HG03565 (cell line): ENCODE data around the gene KRT83.

Source experiments
- ATAC-seq: cut with Tn5 transposase; IDR thresholded peaks from one replicate; pipeline ENCODE4 v1.9.1; 2021; ENCODE audit warnings: mild to moderate bottlenecking, moderate library complexity; ENCODE audit not compliant: unreplicated experiment

The KRT83 gene

GRCh38 chr12:52320784-52321400, at the start of gene KRT83:
KRT83 (minus strand) TSS chr12:52321398; CDS start chr12:52321335, 63 bp downstream.
- no peak for ATAC-seq

DNA sequence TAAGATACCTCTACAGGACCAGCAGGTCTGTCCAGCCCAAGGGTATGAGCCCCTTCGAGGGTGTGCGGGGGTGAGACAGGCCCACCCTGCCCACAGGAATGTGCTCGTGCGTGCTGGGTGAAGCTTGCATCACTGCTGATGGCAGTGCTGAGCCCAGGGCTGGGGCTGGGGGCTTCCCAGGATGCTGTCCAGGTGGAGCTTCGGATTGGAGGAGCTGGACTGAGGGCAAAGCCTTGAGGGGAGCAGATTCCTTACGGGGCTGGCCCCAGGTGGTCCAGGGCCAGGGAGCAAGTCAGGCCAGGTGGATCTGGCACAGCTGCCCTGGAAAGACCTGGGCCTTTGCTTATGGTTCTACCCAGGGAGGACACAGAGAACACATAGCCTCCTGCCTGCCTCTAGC, 48.6 kb upstream of the KRT83 start:
- no peak for ATAC-seq

DNA sequence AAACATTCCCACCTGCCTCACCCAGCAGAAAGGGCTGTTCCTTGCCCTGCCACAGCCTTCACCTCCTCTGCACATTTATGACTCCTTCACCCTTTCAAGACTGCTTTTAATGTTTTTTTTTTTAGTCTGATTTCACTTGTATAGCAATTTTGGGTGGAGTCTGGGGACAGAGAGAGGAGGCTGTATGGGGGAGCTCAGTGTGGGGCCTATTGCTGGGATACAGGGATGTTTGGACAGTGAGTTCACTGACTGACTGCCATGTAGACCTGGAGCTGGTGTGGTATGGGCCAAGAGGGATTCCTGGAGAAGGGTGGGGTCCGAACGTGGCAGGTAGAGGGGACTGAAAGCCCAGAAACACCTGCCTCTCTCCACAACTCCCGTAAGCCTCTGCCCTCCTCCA, 48.0 kb upstream of the KRT83 start:
- ATAC-seq = no peak

DNA sequence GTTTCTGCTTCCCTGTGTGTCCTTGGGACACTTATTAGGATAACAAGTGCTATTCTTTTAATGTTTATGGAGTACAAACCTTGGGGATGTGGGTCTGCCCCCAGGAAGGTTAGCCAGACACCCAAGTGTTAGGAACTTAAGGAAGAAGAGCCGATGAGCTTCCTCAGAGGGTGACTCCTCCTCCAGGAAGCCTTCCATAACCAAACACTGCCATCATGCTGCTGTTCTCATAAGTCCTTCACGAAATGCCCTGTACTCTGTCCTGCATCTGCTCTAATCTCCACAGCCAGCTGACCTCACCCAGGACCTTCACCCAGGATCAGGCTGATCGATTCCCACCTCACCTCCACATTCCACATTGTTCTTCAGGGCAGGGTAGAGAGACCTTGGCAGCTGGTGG, 47.3 kb upstream of the KRT83 start:
- ATAC-seq = no peak

GRCh38 chr12:52367876-52368275, 46.7 kb upstream of the KRT83 start:
- no peak for ATAC-seq

- ATAC-seq = no peak
These were observed 45.7 kb upstream of the KRT83 start, which contains the start of gene KRT85 for GRCh38 chr12:52366738-52367485. KRT85 (minus strand) TSS chr12:52367481; CDS start chr12:52367405, 76 bp downstream.

- no peak for ATAC-seq
These were observed 43.8 kb upstream of the KRT83 start for GRCh38 chr12:52364901-52365489.

- ATAC-seq = no peak
These were observed 42.9 kb upstream of the KRT83 start for GRCh38 chr12:52364061-52364460.

- ATAC-seq = no peak
These were observed 42.0 kb upstream of the KRT83 start for GRCh38 chr12:52363111-52363679.

DNA sequence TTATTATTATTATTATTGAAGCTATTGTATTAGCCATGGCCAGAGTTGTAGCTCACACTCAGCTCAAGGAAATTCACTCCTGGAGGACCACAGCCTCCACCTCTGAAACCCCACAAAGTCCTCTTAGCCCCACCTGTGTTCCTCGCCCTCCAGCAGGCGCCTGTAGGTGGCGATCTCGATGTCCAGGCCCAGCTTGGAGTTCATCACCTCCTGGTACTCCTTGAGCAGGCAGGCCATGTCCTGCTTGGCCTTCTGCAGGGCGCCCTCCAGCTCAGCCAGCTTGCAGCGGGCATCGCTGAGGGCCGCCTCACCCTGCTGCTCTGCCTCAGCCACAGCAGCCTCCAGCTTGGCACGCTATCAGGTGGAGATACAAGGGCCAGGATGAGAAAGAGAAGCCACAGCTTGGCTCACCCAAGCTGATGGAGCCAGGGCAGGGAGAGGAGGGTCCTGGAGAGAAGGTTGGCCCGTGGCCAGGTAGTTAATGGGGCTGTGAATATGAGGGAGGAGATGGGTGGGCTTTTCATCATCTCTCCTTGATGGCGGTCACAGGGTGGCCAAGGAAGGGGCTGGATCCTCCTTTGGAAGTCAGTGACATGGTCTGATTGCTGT, 41.0 kb upstream of the KRT83 start:
- no peak for ATAC-seq

DNA sequence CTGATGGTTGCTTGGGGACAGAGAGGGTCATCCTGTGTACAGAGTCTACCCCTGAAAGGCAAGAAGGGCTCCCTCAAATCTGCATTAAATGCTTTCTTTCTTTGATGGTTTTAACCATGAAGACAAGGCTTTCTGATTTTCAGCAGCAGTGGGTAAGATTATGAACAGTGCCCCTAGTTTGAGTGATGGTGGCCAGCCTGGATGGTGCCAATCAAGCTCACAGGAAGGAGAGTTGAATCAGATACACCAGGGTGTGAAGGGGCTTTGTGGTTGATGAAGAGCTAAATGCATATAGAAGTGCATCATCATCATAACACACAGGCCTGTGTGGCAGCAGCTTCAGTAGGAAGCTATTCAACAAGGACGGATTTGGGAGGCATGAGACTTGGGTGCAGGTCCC, 40.4 kb upstream of the KRT83 start:
- ATAC-seq = no peak

DNA sequence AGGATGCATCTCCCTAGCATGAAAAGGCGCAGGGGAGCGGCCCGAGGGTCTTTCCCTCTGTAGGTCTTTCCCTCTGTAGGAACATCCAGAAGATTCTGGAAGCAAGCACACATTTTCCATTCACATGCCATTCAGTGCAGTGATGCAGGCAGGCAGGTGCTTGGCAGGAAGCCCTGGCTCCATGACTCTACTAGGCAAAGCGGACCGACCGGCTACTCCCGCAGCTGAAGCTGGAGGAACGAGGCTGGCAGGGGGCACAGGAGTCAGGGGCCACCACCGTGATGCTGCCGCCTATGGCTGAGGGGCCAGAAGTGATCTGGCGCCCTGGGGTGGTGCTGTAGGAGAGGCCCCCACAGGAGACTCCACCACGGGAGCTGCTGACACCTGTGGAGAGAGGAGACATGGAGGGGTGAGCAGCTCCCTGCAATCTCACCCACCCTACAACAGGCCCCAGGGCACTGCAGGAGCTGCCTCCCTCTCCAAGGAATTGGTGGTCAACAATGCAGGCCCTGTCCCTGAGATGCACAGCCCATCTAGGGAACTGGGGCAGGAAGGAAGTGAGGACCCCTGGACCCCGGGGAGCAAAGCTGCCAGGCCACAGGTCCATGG, 39.6 kb upstream of the KRT83 start:
- no peak for ATAC-seq

DNA sequence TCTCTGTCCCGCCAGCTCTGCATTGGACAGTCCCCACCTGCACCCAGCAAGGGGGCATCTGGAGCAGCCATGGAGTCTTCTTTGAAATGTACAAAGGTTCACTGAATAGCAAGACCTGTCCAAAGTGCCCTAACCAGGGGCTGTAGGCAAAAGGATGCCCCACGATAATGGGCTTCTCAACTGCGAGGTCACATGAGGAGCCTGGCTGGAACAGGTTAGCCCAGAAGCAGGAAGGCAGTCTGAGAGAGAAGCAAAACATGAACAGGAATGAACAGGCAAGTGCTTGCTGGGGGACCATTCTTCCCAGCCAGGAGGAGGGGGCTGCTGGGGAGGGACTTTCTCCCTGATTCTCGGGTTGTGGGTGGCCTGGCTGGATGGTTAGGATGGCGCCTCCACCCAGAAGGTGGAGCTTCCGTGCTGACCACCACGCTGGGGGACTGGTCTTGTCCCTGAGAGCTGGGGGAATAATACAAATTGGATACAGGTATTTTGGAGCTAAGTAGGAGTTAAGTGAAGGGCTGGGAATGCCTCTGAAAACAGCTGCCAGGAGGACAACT, 39.0 kb upstream of the KRT83 start:
- ATAC-seq = no peak

- ATAC-seq = no peak
These were observed 38.4 kb upstream of the KRT83 start for GRCh38 chr12:52359621-52360061.

GRCh38 chr12:52358575-52359350, 37.6 kb upstream of the KRT83 start:
- ATAC-seq = peak; percentile 88

DNA sequence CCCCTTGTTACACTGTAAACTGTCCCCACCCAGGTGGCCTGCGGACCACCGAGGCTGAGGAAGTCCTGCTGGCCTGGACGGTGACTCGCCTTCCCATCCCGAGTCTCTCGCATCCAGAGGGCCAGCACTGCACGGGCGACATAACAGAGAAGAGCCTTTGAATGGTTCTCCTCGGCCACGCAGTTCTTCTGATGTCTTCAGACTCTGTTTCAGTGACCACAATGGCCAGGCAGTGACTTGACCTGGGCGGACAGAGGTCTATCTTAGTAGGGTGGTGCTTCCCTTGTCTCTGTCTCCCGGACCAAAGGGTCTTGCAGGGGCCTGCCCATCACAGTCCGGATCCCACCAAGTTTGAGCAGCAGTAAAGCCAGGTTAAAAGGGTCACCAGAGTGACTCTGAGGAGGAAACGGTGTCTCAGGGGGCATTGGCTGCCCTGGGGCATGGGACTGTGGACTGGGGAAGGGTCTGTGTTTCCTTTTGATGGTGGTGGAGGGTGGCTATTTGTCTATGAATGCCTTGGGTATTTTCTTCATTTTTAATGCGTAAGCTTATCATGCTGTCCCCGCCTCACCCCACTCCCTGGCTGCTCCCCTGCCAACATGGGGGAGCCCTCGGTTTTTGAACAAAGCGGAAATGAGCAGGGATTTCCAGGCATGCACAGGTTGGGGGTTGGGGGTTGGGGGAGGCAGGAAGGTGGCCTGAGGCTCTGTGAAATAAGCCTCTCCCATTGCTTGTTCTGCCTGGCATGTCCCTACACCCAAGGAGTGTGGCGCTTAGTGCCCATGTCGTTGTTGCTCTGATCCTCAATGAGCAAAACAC, 35.8 kb upstream of the KRT83 start:
- ATAC-seq = no peak

GRCh38 chr12:52356031-52356761, 35.0 kb upstream of the KRT83 start:
- ATAC-seq = no peak

DNA sequence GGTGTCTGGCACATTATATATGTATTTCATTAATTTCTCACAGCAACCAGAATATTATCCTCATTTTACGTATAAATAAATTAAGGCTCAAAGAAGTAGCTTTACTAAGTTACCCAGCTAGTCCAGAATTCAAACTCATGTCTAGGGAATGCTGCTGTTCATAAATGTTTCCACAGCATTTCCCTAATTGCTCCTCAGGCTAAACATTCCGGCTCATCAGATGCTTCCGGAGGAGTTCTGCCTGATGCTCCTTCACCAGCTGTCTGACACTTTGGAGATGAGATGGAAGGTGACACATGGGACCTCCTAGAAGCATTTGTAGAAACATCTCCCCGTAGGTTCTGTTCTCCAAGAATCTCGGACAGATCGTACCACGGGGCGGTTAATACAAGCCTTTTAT, 34.0 kb upstream of the KRT83 start:
- ATAC-seq = no peak
